GM21381 (cell line): Measurements from ENCODE around the gene ERC1.

Experiments used
- ATAC-seq: cut with Tn5 transposase; IDR thresholded peaks from one replicate; pipeline ENCODE4 v1.9.1; 2021; ENCODE audit warnings: mild to moderate bottlenecking, moderate library complexity; ENCODE audit not compliant: unreplicated experiment

Gene ERC1

GRCh38 chr12:1528791-1529190, 537.8 kb downstream of the ERC1 start:
- no peak for ATAC-seq

DNA sequence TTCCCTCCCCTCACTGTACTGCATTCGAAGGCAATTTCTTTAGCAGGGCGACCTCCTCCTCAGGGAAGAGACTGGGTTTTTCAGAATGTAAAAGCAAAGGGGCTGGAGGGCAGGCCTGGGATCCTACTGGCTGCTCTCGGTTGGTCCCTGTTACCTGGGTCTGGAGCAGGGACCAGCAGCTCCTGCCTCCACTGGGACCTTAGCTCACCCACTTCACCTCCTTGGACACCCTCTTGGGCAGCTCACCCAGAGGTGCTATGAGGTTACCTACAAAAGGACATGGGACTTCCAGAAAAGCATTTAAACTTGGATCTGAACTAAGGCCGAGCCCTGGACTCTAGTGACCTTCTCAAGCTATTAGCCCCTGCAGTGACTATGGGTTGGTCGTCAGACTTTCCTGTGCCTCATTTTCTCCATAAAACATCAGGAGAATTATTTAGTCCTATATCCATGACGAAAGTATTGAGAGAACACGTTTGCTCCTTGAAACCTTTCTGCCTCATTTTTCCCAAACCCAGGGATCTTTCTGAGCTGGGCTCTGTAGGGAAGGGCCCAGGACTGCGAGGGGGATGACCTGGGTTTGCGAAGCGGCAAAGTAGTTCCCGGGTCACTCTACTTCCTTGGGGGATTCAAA, 538.3 kb downstream of the ERC1 start:
- no peak for ATAC-seq

- ATAC-seq, result no peak
Observed at GRCh38 chr12:1529862-1530591, 539.0 kb downstream of the ERC1 start.

- ATAC-seq, result no peak
Observed at GRCh38 chr12:1530592-1531152, 539.6 kb downstream of the ERC1 start.

GRCh38 chr12:1531153-1531653, 540.2 kb downstream of the ERC1 start:
- no peak for ATAC-seq

DNA sequence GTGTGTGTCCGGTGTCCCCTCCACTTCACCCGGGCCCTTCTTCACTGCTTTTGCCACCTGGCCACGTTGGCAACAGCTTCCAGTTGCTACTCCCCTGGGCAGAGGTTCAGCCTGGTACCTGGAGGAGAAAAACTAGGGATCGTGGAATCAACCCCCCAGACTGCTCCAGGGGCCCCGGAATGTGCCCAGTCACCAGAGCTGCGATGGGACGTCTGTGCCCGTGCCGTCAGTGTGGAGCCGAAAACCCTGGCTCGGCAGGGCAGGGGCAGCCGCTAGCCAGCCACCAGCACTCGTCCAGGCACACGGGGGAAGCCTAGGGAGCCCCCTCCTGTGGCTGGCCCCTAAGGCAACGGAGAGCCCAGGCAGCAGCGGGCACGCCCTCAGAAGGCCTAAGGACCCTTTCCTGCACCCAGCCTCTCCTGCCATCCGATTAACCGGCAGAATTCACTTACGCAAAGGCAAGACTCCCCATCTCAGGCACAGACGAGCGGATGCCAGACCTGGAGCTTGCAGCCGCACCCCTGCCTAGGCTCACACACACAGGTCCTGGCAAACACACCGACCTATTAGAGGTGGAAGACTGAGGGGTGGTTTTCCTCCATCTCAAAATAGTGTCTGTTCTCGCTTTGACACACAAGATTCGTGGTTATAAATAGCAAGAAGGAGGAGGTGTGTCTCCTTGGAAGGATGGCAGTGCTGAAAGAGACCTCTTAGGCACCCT, 540.8 kb downstream of the ERC1 start:
- no peak for ATAC-seq

DNA sequence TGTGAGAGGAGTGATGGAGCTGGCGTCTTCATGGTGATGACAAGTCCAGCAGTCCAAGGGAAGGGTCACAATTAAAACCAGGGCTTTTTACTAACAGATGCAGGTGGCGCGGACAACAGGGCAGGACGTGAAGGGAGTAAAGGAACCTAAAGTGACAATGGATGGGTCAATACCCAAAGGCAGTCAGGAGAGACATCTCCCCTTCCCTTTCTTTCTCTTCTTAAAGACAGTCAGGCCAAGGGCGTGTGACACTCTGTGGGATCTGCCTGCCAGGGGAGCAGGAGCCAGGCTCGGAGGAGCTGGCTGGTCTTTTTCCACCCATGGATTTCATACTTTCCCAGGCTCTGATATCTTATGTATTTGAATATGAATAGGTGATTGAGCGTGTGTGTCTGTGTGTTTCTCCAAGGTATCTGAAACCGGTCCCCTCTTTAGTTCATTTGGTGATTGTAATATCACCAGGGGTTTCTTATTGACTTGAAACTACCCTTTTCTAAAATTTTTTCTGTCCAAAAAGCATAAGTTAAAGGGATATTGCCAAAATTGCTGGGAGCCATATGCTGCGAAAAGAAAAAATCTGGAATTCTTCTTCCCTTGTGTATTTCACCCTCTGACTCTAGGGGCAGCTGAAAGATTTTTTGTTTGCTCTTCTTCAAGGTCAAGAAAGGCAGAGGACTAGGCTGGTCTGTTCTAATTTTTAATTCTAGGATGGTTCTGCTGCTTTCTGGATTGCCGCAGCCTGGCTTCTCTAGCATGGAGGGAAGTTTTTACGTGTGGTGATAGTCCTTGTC, 541.5 kb downstream of the ERC1 start:
- ATAC-seq, result no peak

DNA sequence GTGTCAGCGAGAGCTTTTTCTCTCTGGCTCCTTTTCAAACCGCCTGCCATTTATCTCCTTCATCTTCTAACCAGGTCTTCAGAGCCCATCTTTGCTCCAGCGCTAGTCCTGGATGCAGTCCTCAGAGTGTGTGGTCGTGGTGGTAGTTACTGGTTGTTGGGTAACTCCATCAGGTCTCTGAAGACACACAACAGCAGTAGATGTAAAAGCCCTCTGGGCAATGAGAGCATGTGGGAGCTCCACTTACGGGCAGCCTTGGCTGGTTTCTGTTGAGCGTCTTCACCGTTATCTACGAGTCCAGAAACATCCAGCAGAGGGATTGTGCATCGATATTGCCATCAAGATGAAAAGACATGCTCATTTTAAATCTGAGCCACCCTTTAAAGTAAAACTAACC, 542.2 kb downstream of the ERC1 start:
- ATAC-seq, result peak; percentile 4

GRCh38 chr12:1533602-1534304, 542.7 kb downstream of the ERC1 start:
- ATAC-seq, result peak; percentile 39

DNA sequence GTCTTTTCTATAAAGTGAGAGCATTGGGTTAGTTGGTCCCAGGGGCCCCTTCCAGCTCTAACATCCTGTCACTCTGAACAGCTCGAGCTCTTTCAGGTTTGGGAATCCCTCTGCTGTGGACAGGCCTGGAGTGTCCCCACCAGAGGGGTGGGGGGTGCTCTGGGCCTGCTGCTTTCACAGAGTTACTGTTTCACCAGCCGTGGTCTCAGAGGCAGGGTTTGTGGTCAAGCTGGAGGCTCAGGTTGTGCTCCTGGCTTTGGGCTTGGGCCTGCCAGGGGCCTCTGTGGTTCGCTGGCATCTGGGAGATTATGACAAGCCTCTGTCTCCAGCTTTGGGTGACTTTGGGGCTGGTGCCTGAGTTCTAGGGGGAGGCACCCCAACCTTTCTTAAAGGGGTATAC, 543.7 kb downstream of the ERC1 start:
- ATAC-seq, result peak; percentile 33

DNA sequence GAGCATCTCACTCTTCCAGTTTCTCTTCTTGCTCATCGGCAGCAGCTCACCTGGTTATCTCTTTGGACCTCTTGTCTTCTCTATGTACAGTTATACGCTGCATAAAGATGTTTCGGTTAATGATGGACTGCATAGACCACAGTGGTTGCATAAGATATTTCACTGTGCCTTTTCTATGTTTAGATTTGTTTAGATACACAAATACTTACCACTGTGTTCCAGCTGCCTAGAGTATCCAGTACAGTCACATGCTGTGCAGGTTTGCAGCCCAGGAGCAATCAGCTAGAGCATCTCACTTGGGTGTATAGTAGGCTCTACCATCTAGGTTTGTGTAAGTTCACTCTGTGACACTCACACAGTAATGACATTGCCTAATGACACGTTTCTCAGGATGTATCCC, 545.8 kb downstream of the ERC1 start:
- ATAC-seq, result no peak

DNA sequence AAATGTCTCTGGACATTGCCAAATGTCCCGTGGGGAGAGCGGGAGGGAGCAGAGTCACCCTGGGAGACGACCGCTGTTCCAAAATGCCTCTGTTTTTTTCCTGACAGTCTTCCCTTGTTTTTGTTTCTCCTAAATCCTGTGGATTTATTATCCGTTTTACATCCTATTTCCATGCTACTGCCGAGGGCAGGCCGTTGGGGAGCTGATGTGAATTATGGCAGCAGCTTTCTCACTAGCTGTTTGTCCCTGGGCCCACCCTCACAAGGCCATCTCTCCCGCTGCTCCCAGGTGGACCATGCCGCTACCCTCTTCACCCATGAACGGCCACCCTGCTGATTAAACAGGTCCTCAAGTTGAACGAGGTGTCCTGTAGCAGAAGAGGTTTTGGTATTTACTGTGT, 548.1 kb downstream of the ERC1 start:
- ATAC-seq, result no peak

- no peak for ATAC-seq
Observed at GRCh38 chr12:1540690-1541089, 549.7 kb downstream of the ERC1 start.

DNA sequence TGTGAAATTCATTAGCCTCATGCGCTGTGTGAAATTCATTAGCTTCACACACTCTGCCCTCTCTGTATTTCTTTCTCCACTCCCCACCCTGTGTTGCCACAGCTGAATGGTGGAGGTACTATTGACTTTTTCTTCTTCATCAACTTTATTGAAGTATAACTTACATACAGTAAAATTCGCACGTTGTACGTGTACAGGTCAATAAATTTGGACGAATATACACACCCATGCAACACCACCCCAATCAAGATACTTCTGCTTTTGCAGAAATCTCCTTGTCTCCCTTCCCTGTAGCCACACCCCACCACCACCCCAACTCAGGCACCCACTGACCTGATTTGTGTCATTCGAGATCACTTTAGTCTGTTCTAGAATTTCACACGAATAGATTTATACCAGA, 551.6 kb downstream of the ERC1 start:
- ATAC-seq, result no peak

GRCh38 chr12:1544996-1545700, 554.1 kb downstream of the ERC1 start:
- no peak for ATAC-seq
